HS-5 (cell line): ENCODE data around the gene LOC101059915.

Experiments
- DNase-seq: peaks from one replicate; pipeline ENCODE4 v3.0.0-alpha.2; 2012; ENCODE audit warnings: low read depth

Gene LOC101059915

GRCh38 chrX:71667328-71668247, at the start of gene LOC101059915:
Gene LOC101059915, plus strand, starts transcription at chrX:71667546.
- DNase-seq: no peak

- no peak for DNase-seq
Measured at GRCh38 chrX:71617742-71618141, 49.6 kb upstream of the LOC101059915 start.

GRCh38 chrX:71618303-71618721, 49.0 kb upstream of the LOC101059915 start, which contains the start of gene CXCR3:
Gene CXCR3, minus strand, starts transcription at chrX:71618511. Its CDS starts 62 bp downstream, at chrX:71618449.
- DNase-seq: no peak

DNA sequence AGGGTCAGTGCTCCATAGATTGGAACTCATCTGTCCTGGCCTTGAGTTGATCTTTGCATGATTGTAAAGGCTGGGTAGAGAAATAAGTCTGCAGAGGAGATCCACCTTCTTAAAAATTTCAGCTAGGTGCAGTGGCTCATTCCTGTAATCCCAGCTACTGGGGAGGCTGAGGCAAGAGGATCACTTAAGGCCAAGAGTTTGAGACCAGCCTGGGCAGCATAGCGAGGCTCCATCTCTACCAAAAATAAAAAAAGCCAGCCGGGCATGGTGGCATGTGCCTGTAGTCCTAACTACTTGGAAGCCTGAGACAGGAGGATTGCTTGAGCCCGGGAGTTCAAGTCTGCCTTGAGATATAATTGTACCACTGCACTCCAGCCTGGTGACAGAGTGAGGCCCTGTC, 48.6 kb upstream of the LOC101059915 start:
- no peak for DNase-seq

DNA sequence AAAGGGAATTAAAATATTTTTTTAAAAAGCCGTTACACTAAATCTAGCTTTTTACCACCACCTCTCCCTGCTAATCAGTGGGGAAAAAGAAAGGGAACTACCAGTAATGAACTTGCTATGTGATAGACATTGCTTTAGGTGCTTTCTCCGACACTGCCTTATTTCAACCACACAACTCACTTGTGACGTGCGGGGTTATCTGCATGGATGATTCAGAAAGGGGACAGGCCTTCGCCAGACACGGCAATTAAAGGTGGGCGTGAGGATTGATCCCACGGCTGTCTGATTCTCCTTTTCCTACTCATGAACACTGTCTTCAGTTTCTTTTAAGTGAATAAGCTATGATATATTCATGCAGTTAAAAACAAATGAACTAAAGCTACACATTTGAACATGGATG, 48.2 kb upstream of the LOC101059915 start:
- no peak for DNase-seq

- no peak for DNase-seq
Measured at GRCh38 chrX:71619986-71620385, 47.4 kb upstream of the LOC101059915 start.

DNA sequence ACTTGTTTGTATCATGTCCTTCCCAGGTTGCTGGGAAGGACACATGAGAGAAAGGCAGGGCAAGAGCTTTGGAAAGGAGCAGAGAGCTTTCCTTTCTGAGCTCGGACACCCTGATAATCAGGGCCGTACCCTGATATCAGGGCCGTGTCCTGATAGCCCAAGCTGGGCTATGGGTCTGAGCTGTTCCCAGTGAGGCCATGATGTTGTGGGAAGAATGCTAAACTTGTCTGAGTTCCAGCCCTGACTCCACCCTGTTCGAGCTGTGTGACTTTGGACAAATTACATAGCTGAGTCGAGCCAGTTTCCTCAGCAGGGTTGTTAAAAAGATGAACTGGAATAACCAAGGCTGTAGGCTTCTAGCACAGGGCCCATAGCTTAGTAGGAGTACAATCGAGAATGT, 45.7 kb upstream of the LOC101059915 start:
- DNase-seq: no peak

DNA sequence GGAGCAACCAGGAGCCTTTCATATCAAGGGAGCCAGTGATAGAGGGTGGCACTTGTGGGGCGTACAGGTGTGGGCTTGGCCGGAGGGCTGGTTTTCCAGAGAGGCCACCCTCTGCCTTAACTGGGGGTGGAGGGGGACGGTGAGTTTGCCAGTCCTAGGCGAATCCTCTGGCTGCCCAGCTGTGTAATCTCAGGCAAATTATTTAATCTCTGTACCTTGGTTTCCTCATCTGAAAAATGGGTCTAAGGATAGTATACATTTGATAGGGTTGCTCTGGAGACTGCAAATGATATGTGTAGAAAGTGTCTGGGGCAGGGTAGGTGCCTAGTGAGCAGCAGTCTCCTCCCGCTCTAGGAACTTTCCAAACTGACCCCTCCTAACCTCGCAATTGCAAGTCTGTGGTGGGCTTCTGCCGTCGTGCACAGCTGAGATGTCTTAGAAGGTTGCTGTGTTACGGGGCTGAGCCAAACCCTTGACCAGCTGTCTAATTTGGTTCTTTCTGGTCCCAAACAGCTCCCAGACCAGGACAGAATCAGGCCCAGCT, 45.2 kb upstream of the LOC101059915 start:
- DNase-seq: no peak

DNA sequence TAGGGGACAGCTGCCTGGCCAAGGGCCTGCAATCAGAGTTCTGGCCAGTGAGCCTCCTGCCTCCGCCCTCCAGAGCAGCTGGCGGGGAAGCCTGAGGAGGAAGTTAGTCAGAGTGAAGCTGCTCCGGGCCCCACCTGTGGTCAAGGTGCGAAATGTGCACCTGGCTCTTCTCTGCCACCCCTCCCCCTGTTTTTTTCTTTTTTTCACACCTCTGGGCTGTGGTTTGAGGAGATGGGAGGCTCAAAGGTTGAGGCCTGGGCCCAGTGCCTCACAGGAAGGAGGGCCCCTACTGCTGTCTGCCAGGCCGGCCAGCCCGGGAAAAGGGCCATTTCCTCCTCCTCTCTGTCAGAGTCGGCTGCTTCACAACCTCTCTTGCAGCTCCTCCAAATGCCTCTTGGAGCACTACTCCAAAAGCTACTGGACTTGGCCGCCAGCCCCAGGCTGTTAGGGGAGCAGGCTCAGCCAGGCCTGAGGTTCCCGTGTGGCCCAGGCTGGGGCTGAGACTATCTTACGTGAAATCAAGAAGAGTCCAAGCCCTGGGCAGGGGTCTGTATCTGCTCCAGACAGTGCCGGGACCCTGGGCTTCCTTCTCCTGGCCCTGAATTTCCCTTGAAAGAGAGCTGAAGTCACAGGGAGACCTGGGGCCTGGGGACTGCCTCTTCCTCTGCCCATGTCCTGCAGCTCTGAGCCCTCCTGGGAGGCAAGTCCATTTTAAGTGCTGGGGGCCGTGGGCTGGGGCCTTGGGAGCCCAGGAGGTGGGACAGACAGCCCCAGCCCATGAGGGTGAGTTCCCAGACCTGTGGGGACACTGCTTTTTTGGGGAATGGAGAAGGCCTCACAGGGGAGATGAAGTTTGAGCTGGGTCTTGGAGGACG, 44.5 kb upstream of the LOC101059915 start:
- no peak for DNase-seq

- DNase-seq: no peak
Measured at GRCh38 chrX:71623714-71624113, 43.6 kb upstream of the LOC101059915 start.

GRCh38 chrX:71625471-71625870, 41.9 kb upstream of the LOC101059915 start:
- no peak for DNase-seq

DNA sequence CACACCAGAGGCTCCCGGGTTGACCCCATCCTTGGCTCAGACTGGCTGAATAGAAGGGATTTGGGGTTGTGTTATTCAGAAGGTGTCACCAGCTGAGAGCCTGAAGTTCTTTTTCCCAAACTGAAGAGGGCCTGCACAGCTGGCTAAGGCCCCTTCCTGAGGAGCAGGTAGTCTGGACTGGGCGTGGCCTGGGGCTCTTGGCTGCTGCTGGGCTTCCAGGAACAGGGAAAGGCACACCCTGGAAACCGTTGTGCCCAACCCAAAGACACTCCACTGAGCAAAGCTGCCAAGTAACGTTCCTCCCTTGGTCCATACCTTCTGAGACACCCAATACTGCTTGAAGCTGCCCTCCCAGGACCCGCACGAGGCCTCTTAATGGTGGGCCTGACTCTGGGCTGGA, 40.8 kb upstream of the LOC101059915 start:
- no peak for DNase-seq

GRCh38 chrX:71627588-71628404, 39.5 kb upstream of the LOC101059915 start:
- no peak for DNase-seq

GRCh38 chrX:71629467-71629866, 37.9 kb upstream of the LOC101059915 start:
- no peak for DNase-seq

GRCh38 chrX:71632923-71633657, 34.3 kb upstream of the LOC101059915 start:
- no peak for DNase-seq

DNA sequence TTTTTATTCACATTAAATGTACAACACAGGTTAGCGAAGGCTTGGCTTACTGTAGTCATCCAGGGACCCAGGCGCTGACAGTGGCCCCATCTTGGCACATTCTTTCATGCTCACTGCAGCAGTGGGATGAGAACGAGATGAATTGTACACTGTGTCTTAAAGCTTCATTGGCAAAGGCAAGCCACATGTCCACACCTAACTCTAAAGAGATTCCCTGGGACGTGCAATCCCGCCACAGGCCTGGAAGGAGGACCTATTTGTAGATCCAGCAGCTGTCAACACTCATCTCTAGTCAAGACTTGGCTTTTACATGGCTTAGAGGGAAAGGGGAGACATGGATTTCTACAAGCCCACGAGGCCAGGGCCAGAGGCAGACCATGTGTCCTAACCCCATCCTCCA, 33.0 kb upstream of the LOC101059915 start:
- no peak for DNase-seq

DNA sequence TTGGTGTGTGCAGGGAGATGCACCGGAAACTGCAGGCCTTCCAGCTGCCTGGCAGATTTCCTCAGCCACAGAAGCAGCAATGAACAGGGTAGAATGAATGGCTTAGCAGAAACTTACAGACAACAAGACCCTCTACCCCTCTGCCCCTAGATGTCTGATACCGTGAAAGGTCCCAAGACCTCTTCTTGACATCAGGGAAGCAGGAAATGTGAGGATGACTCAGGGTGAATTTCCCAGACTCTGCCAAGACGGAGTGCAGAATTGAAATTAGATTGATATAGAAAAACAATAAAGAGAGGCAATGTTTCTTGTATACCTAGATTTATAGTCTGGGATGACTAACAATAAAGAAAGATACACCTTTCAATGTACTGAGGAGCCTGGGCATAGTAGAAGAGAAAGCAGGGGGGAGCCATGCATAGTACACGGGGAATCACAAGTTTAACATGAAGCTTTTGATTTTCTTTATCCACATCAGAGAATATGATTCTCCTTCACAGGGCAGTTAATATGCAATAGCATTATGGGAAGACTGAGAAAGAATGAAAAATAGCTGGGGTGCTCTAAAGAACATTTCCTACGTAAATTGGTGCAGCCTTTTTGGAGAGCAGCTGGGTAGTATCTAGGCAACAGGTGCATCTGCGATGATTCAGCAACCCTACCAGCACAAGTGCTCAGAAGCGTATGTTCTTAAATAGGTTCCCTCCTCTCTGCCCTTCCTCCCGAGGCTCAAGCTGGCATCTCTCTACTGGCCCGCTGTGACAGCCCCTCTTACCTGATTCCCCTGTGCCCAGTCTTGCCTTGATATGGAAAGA, 30.7 kb upstream of the LOC101059915 start:
- DNase-seq: no peak

GRCh38 chrX:71637253-71637618, 30.1 kb upstream of the LOC101059915 start:
- DNase-seq: no peak

DNA sequence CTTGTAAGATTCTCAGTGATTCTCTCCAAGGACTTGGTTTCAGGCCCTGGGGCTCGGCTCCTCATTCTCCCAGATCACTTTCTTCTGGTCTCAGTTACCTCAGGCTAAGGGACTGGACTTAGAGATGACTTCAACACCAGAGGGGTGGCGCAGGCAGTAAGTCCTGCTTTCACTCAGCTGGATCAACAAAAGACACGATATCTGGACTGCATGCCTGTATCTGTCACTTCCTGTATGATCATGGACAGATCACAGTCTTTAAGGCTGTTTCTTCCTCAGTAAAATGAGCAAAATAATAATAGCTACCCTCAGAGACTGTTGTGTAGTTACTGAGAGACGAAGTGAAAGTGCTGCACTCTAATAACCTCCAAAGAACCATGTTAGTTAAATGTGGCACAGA, 29.5 kb upstream of the LOC101059915 start:
- DNase-seq: no peak

DNA sequence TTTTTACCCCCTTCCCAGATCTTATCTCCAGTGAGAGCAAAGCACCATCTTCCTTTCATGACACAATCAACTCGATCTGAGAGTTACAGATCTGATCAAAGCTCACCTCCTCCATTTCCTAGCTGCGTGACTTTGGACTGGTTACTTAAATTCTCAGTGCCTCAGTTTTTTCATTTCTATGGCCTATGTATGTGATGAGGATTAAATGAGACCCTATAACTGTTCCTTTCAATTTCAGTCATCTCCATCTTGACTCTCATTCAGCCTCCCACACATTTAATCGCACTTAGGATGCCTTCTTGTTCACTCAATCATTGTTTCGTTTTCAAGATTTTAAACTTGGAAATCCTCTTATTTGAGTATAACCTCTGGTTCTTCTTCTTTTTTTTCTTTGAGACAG, 28.9 kb upstream of the LOC101059915 start:
- no peak for DNase-seq
